ENCODE data around the gene ZDHHC21.

DNA sequence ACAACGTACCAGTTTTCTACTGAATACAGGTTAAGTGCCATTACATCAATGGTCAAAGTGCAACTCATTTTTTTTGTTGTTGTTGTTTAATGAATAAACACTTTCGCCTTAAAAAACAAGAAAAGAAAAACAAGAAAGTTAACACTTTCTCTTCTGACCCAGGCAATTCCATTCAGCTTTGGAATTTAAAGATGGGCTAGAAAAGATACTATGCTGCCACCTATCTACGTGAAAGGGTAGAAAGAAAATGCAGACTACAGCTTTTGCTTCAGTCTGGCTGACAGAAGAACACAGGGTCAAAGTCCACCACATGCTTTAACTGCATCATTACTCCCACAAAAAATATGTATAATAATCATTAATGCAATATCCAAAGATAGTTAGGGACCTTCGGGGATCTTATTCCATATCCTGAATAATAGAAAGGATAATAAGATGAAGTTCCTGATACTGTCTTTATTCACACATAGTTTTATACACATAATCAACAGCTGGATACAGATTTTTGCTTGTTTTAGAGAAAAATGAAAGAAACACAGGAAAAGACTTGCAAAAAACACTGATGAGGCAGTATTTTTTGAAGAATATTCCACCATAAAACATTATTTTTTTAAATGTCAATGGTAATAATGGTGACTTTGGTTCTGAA, 40.4 kb downstream of the ZDHHC21 start:
- TF ChIP-seq, protein P1, sequence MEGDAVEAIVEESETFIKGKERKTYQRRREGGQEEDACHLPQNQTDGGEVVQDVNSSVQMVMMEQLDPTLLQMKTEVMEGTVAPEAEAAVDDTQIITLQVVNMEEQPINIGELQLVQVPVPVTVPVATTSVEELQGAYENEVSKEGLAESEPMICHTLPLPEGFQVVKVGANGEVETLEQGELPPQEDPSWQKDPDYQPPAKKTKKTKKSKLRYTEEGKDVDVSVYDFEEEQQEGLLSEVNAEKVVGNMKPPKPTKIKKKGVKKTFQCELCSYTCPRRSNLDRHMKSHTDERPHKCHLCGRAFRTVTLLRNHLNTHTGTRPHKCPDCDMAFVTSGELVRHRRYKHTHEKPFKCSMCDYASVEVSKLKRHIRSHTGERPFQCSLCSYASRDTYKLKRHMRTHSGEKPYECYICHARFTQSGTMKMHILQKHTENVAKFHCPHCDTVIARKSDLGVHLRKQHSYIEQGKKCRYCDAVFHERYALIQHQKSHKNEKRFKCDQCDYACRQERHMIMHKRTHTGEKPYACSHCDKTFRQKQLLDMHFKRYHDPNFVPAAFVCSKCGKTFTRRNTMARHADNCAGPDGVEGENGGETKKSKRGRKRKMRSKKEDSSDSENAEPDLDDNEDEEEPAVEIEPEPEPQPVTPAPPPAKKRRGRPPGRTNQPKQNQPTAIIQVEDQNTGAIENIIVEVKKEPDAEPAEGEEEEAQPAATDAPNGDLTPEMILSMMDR (IDR thresholded peaks at IDR 0.05; ENCODE audit: insufficient read depth, low read length, poor library complexity, severe bottlenecking), result peak; percentile 48
- TF ChIP-seq EZH2phosphoT487 (conservative IDR thresholded peaks at IDR 0.05; ENCODE audit: low read length), result no peak
